WTC11 (cell line): ENCODE results near the gene GNG2. TPM values are rescaled to one million over a fixed set of nuclear protein-coding genes. Genes with fewer than 3 reads are reported as not detected.

Experiments
- ATAC-seq: fragments of 200-7000 bp; cut with Tn5 transposase; 2 replicates; pipeline ENCODE4 v1.10.0; 2021; ENCODE audit warnings: mild to moderate bottlenecking, moderate library complexity
- CTCF ChIA-PET: fragments of 300-600 bp; sonication (Branson Sonifier 250); formaldehyde crosslinking; loops from one replicate; lab custom pipeline; 2021; ENCODE audit warnings: antibody characterized with exemption; lab: Charles Lee
- POLR2A ChIA-PET: fragments of 350-600 bp; sonication (Branson Sonifier 250); formaldehyde crosslinking; loops from one replicate; lab custom pipeline; 2021; ENCODE audit warnings: antibody characterized with exemption; lab: Charles Lee
- DNase-seq: peaks from one replicate; pipeline ENCODE4 v3.0.0; 2021; ENCODE audit warnings: low spot score
- H3K27ac Mint-ChIP-seq: 2 replicates; pipeline ENCODE4 v1.8.0; 2021; ENCODE audit warnings: mixed read lengths
- H3K27me3 Mint-ChIP-seq: 2 replicates; pipeline ENCODE4 v1.8.0; 2021; ENCODE audit warnings: low read depth, mild to moderate bottlenecking, moderate library complexity, mixed read lengths
- H3K36me3 Mint-ChIP-seq: 2 replicates; pipeline ENCODE4 v1.8.0; 2021; ENCODE audit warnings: mixed read lengths
- H3K4me1 Mint-ChIP-seq: 2 replicates; pipeline ENCODE4 v1.8.0; 2022; ENCODE audit warnings: mixed read lengths
- H3K4me3 Mint-ChIP-seq: 2 replicates; pipeline ENCODE4 v1.8.0; 2021; ENCODE audit warnings: mild to moderate bottlenecking, moderate library complexity, mixed read lengths
- H3K9me3 Mint-ChIP-seq: 2 replicates; pipeline ENCODE4 v1.8.0; 2021; ENCODE audit warnings: mixed read lengths
- AR ChIP-seq: fragments of 250-450 bp; sonication (Bioruptor Pico); IDR thresholded peaks from 2 replicates; pipeline ENCODE4 v1.9.0; 2021; ENCODE audit warnings: mild to moderate bottlenecking
- ETV6 ChIP-seq: sonication (generic); formaldehyde crosslinking; IDR thresholded peaks from 2 replicates; pipeline ENCODE4 v1.8.1; 2022; ENCODE audit warnings: mild to moderate bottlenecking, missing genetic modification reagents
- FOXK1 ChIP-seq: sonication (generic); formaldehyde crosslinking; IDR thresholded peaks from 2 replicates; pipeline ENCODE4 v1.8.0; 2022; ENCODE audit warnings: mild to moderate bottlenecking, moderate library complexity, missing genetic modification reagents
- HMGA2 ChIP-seq: fragments of 250-450 bp; sonication (Bioruptor Pico); IDR thresholded peaks from 2 replicates; pipeline ENCODE4 v1.4.0; 2021; ENCODE audit warnings: mild to moderate bottlenecking, moderate library complexity
- JUN ChIP-seq: sonication (generic); formaldehyde crosslinking; IDR thresholded peaks from 2 replicates; pipeline ENCODE4 v1.8.0; 2023; ENCODE audit warnings: mild to moderate bottlenecking, missing genetic modification reagents
- MXD4 ChIP-seq: fragments of 250-450 bp; sonication (Bioruptor Pico); IDR thresholded peaks from 2 replicates; pipeline ENCODE4 v1.8.0; 2021; ENCODE audit warnings: mild to moderate bottlenecking, moderate library complexity, borderline replicate concordance
- MYBL2 ChIP-seq: sonication (generic); formaldehyde crosslinking; IDR thresholded peaks from 2 replicates; pipeline ENCODE4 v1.8.1; 2023; ENCODE audit warnings: mild to moderate bottlenecking, moderate library complexity, missing genetic modification reagents
- NFYB ChIP-seq: sonication (generic); formaldehyde crosslinking; conservative IDR thresholded peaks from 2 replicates; pipeline ENCODE4 v1.8.0; 2022; ENCODE audit warnings: low read depth, missing genetic modification reagents
- OVOL2 ChIP-seq: fragments of 250-450 bp; sonication (Bioruptor Pico); IDR thresholded peaks from 2 replicates; pipeline ENCODE4 v1.9.0; 2021; ENCODE audit warnings: mild to moderate bottlenecking, borderline replicate concordance
- RELA ChIP-seq: sonication (generic); formaldehyde crosslinking; IDR thresholded peaks from 2 replicates; pipeline ENCODE4 v1.8.1; 2022; ENCODE audit warnings: missing genetic modification reagents, mild to moderate bottlenecking, borderline replicate concordance
- TCF7 ChIP-seq: sonication (generic); formaldehyde crosslinking; IDR thresholded peaks from 2 replicates; pipeline ENCODE4 v1.8.0; 2022; ENCODE audit warnings: mild to moderate bottlenecking, low read depth, missing genetic modification reagents, moderate library complexity
- TEAD4 ChIP-seq: sonication (generic); formaldehyde crosslinking; IDR thresholded peaks from 2 replicates; pipeline ENCODE4 v1.8.0; 2022; ENCODE audit warnings: mild to moderate bottlenecking, missing genetic modification reagents
- TP53 ChIP-seq: sonication (generic); formaldehyde crosslinking; IDR thresholded peaks from 2 replicates; pipeline ENCODE4 v1.8.1; 2023; ENCODE audit warnings: mild to moderate bottlenecking, missing genetic modification reagents
- USF2 ChIP-seq: sonication (generic); formaldehyde crosslinking; IDR thresholded peaks from 2 replicates; pipeline ENCODE4 v1.8.1; 2023; ENCODE audit warnings: mild to moderate bottlenecking, missing genetic modification reagents, moderate library complexity
- ZMAT4 ChIP-seq: fragments of 250-450 bp; sonication (Bioruptor Pico); IDR thresholded peaks from 2 replicates; pipeline ENCODE4 v1.9.0; 2021; ENCODE audit warnings: mild to moderate bottlenecking
- ZNF219 ChIP-seq: sonication (generic); formaldehyde crosslinking; IDR thresholded peaks from 2 replicates; pipeline ENCODE4 v1.8.0; 2023; ENCODE audit warnings: missing genetic modification reagents, mild to moderate bottlenecking, borderline replicate concordance
- ZNF396 ChIP-seq: fragments of 250-450 bp; sonication (Bioruptor Pico); IDR thresholded peaks from 2 replicates; pipeline ENCODE4 v1.8.0; 2021; ENCODE audit warnings: mild to moderate bottlenecking, moderate library complexity, borderline replicate concordance
- ZNF512 ChIP-seq: sonication (generic); formaldehyde crosslinking; IDR thresholded peaks from 2 replicates; pipeline ENCODE4 v1.8.1; 2022; ENCODE audit warnings: missing genetic modification reagents, borderline replicate concordance
- total RNA-seq: library from RNA; stranded (reverse); gene quantifications from 3 replicates; pipeline ENCODE4 v1.2.3, GENCODE V29; 2021
- TF ChIP-seq, protein P1 (sequence below): sonication (generic); formaldehyde crosslinking; IDR thresholded peaks from 2 replicates; pipeline ENCODE4 v1.8.1; 2022; ENCODE audit warnings: low read depth, mild to moderate bottlenecking, moderate library complexity, missing genetic modification reagents, borderline replicate concordance

Gene GNG2
- total RNA-seq, 1 experiment from 2014 or later, result 10.7 TPM

GRCh38 chr14:52010173-52010693 lies 149.8 kb downstream of the GNG2 start (continued):
- TF ChIP-seq USF2 (no peak), JUN (CRISPR knock-in tag) (no peak)

DNA sequence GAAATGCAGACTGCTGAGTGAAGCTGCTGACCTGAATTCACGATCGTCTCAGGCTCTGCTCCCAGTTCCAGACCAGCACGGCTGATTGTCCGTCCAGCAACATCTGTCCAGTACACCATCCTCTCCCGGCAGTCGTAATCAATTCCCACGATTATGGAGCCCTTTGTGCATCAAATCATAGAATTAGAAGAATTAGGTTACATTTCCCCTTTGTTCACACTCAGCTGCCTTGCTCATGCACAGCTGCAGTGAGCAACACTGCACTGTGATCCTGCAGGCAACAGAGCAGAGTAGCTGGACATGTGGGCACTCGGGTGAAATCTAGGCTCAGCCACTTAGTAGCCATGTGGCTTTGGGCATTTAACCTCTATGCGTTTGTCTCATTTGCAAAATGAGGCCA lies 151.1 kb downstream of the GNG2 start:
- ChIA-PET POLR2A (no interaction called here), CTCF (no interaction called here)
- Mint-ChIP-seq H3K9me3 (no peaks in the 10 kb centered on the region), H3K4me3 (no peak overlapping the region), H3K27me3 (no peaks in the 10 kb centered on the region), H3K4me1 (peaks cover 27% of the 10 kb centered on the region), H3K27ac (no peak overlapping the region), H3K36me3 (peaks cover 39% of the 10 kb centered on the region)
- DNase-seq (no peak), ATAC-seq (no peak)
- no peak for TF ChIP-seq AR
- TF ChIP-seq MXD4, result no peak

DNA sequence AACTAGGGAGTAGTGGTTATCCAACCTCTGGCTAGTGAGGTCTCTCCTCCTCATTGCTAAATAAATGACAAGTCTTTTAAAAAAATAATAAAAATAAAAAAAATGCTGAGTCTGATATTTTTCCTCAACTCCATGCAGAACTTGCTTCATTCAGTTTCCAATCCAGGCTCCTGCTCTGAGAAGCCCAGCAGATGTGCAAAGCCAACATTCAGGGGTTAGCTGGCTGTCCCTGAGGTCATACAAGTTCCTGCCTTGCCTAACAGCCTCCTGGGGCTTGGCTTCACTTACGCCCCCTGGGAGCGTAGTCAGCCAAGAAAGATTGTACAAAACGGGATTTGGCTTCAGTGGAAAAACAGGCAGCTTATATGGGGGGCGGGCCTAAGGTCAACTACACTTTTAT lies 152.2 kb downstream of the GNG2 start:
- Mint-ChIP-seq H3K36me3 (peaks cover 33% of the 10 kb centered on the region), H3K27ac (no peak overlapping the region), H3K9me3 (no peaks in the 10 kb centered on the region), H3K27me3 (no peaks in the 10 kb centered on the region), H3K4me3 (no peak overlapping the region), H3K4me1 (peaks cover 29% of the 10 kb centered on the region)
- CTCF ChIA-PET, result interaction anchor here (0.5 to 2.8 kb wide), 6 partner anchors 57 to 236 kb away, joined by 3 to 14 read pairs (median 4); partner anchors contain the start of gene NID2
- DNase-seq (no peak), ATAC-seq (peak; percentile 16; the same call in 1 of the 2 replicates)
- no peak for TF ChIP-seq HMGA2 (CRISPR knock-in tag)
- no peak for TF ChIP-seq MYBL2 (CRISPR knock-in tag)
- no peak for TF ChIP-seq ZNF512
- no peak for TF ChIP-seq RELA (CRISPR knock-in tag)
- TF ChIP-seq ZNF219, result no peak
- TF ChIP-seq TCF7 (CRISPR knock-in tag), result no peak
- TF ChIP-seq ZMAT4 (CRISPR knock-in tag), result no peak
- no peak for TF ChIP-seq ETV6 (CRISPR knock-in tag)
- TF ChIP-seq FOXK1, result no peak
- no peak for TF ChIP-seq ZNF396 (CRISPR knock-in tag)
- no peak for TF ChIP-seq TP53 (CRISPR knock-in tag)
- no peak for TF ChIP-seq NFYB (CRISPR knock-in tag)
- TF ChIP-seq, protein P1, sequence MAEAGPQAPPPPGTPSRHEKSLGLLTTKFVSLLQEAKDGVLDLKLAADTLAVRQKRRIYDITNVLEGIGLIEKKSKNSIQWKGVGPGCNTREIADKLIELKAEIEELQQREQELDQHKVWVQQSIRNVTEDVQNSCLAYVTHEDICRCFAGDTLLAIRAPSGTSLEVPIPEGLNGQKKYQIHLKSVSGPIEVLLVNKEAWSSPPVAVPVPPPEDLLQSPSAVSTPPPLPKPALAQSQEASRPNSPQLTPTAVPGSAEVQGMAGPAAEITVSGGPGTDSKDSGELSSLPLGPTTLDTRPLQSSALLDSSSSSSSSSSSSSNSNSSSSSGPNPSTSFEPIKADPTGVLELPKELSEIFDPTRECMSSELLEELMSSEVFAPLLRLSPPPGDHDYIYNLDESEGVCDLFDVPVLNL, result no peak
- TF ChIP-seq TEAD4 (CRISPR knock-in tag), result no peak
- TF ChIP-seq OVOL2, result no peak
- POLR2A ChIA-PET, result no interaction called here
